Peyer's patch (tissue), 4 donors: ENCODE results near the gene FOXN4.

ENCODE experiments used
- POLR2A ChIP-seq, 2 donors: fragments of 450-650 bp; IDR thresholded peaks; one replicate each; pipeline ENCODE4 v1.5.1; 2017; ENCODE audit warnings: antibody characterized with exemption in 2 of 2, mild to moderate bottlenecking in 2 of 2, moderate library complexity in 2 of 2
- TF ChIP-seq, protein P1 (sequence below), 6 experiments: fragments of 450-650 bp in 4 of 6; fragments of 200-600 bp in 2 of 6; sonication (generic) in 1 of 6; IDR thresholded peaks; one replicate each; pipeline ENCODE4 v1.5.1; 2017 to 2019; ENCODE audit warnings: antibody characterized with exemption in 6 of 6, mild to moderate bottlenecking in 3 of 6, moderate library complexity in 1 of 6

DNA sequence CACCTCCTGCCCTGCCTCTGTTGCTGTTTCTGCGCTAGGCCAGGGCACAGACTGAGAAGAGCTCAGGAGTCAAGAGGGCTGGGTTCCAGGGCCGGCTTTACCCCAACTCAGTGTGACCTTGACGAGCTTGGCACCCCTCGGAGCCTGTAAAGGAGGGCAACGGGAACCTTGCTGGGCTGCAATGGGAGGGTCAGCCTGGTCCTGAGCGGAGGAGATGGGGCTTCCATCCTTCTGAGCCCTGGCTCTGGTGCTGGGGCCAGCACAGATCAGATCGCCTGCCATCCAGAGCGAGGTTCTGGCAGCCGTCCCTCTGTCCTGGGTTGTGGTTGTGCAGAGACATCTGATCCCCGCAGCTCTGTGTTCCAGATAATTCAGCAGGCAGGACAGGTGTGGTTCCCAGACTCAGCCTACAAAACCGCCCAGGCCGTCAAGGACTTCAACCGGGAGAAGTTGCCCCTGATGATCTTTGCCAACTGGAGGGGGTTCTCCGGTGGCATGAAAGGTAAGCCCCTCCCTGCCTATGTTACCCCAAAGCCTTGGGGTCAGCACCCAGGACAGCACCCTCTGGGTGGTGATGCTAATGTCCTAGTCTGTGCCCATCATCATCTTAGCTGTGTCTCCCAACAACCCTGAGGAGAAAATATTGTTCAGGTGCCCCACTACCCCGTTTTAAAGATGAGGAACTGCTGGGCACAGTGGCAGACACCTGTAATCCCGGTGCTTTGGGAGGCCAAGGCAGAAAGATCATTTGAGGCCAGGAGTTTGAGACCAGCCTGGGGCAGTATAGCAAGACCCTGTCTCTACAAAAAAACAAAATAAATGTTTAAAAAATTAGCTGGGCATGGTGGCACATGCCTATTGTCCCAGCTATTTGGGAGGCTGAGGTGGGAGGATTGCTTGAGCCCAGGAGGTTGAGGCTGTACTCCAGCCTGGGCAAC, 50.2 kb downstream of the FOXN4 start:
- no peak for TF ChIP-seq POLR2A (IDR thresholded peaks at IDR 0.05)
- TF ChIP-seq, protein P1, sequence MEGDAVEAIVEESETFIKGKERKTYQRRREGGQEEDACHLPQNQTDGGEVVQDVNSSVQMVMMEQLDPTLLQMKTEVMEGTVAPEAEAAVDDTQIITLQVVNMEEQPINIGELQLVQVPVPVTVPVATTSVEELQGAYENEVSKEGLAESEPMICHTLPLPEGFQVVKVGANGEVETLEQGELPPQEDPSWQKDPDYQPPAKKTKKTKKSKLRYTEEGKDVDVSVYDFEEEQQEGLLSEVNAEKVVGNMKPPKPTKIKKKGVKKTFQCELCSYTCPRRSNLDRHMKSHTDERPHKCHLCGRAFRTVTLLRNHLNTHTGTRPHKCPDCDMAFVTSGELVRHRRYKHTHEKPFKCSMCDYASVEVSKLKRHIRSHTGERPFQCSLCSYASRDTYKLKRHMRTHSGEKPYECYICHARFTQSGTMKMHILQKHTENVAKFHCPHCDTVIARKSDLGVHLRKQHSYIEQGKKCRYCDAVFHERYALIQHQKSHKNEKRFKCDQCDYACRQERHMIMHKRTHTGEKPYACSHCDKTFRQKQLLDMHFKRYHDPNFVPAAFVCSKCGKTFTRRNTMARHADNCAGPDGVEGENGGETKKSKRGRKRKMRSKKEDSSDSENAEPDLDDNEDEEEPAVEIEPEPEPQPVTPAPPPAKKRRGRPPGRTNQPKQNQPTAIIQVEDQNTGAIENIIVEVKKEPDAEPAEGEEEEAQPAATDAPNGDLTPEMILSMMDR (IDR thresholded peaks at IDR 0.05), result no peak
